ENCODE measurements around the gene DPM1.
A peak's percentile ranks its signal among the peaks of the same experiment; 100 is the strongest.
"Not testable (repeated sequence)": the region's sequence is repeated elsewhere in the genome, so short reads cannot be mapped to it uniquely, and the experiment has no call there.

The DPM1 gene

GRCh38 chr20:50978533-50978932, 20.2 kb upstream of the DPM1 start:
- DNase-seq, result not testable (repeated sequence)

- no peak for DNase-seq
Observed at GRCh38 chr20:50977066-50978021, 19.0 kb upstream of the DPM1 start.

GRCh38 chr20:50975701-50976330, 17.5 kb upstream of the DPM1 start:
- DNase-seq, result no peak

- no peak for DNase-seq
Observed at GRCh38 chr20:50969912-50970311, 11.6 kb upstream of the DPM1 start.

GRCh38 chr20:50969435-50969834, 11.1 kb upstream of the DPM1 start:
- no peak for DNase-seq

- DNase-seq, result no peak
Observed at GRCh38 chr20:50968289-50968688, 10.0 kb upstream of the DPM1 start.

- no peak for DNase-seq
Observed at GRCh38 chr20:50967586-50967985, 9.3 kb upstream of the DPM1 start.

- no peak for DNase-seq
Observed at GRCh38 chr20:50959543-50960126, 1.3 kb upstream of the DPM1 start.

GRCh38 chr20:50958615-50959542, 547 bp upstream of the DPM1 start, which contains the start of gene MOCS3:
Gene MOCS3, plus strand, starts transcription at chr20:50958818. Its CDS starts 25 bp downstream, at chr20:50958843.
- DNase-seq, result peak; percentile 95 to 96

GRCh38 chr20:50957276-50957675, 1.1 kb downstream of the DPM1 start:
- peak in 1 of 2 experiments; percentile 14 for DNase-seq

GRCh38 chr20:50953821-50954220, 4.5 kb downstream of the DPM1 start:
- no peak for DNase-seq

GRCh38 chr20:50953196-50953595, 5.1 kb downstream of the DPM1 start:
- DNase-seq, result no peak

- DNase-seq, result no peak
Observed at GRCh38 chr20:50948132-50948785, 10.1 kb downstream of the DPM1 start.

GRCh38 chr20:50943069-50943468, 15.3 kb downstream of the DPM1 start:
- no peak for DNase-seq

- no peak for DNase-seq
Observed at GRCh38 chr20:50933589-50933988, 24.7 kb downstream of the DPM1 start.

GRCh38 chr20:50932691-50933280, 25.5 kb downstream of the DPM1 start:
- DNase-seq, result no peak

GRCh38 chr20:50932016-50932485, 26.3 kb downstream of the DPM1 start:
- DNase-seq, result no peak

GRCh38 chr20:50931306-50932015, 26.9 kb downstream of the DPM1 start, which contains the start of gene ADNP:
Gene ADNP, minus strand, starts transcription at chr20:50931437. Its CDS starts 27,441 bp downstream, at chr20:50903996.
- DNase-seq, result peak; percentile 87 to 95

- DNase-seq, result peak in 1 of 2 experiments; percentile 33
Observed at GRCh38 chr20:50930976-50931305, 27.4 kb downstream of the DPM1 start.

GRCh38 chr20:50930139-50930975, 28.0 kb downstream of the DPM1 start:
- no peak for DNase-seq
